Psoas muscle (tissue), 8 donors: ENCODE measurements around the gene MPND. TPM values are rescaled to one million over a fixed set of nuclear protein-coding genes. Genes with fewer than 3 reads are reported as not detected.

Experiments
- ATAC-seq, 4 donors: fragments of 200-7000 bp; cut with Tn5 transposase; one replicate each; pipeline ENCODE4 v1.9.1; 2020; ENCODE audit warnings: moderate library complexity in 3 of 4, mild to moderate bottlenecking in 2 of 4
- DNase-seq, 2 donors: peaks; one replicate each; pipeline ENCODE4 v3.0.0-alpha.2; 2020
- H3K27ac ChIP-seq: fragments of 200-600 bp; one replicate; pipeline ENCODE4 v1.8.0; 2022
- H3K27me3 ChIP-seq, 3 donors: fragments of 200-600 bp in 1 of 3; one replicate each; pipeline versions ENCODE4 v1.6.1 to v1.8.0; 2013 to 2022; ENCODE audit warnings: low read length in 2 of 3, mild to moderate bottlenecking in 2 of 3, moderate library complexity in 1 of 3; ENCODE audit not compliant: insufficient read depth in 3 of 3
- H3K36me3 ChIP-seq, 2 donors: fragments of 200-600 bp in 1 of 2; one replicate each; pipeline versions ENCODE4 v1.6.1 to v1.8.0; 2013 to 2022; ENCODE audit warnings: low read depth in 1 of 2, mild to moderate bottlenecking in 1 of 2, moderate library complexity in 1 of 2; ENCODE audit not compliant: insufficient read depth in 1 of 2
- H3K4me1 ChIP-seq: fragments of 200-600 bp; one replicate; pipeline ENCODE4 v1.8.0; 2022
- H3K4me3 ChIP-seq: fragments of 200-600 bp; one replicate; pipeline ENCODE4 v1.8.0; 2022; ENCODE audit warnings: mild to moderate bottlenecking
- H3K9me3 ChIP-seq: fragments of 200-600 bp; one replicate; pipeline ENCODE4 v1.8.0; 2022
- WGBS, 3 donors: extraction: QIAGEN DNeasy Blood & Tissue Kit; methylation state at CpG; one replicate each; pipeline versions ENCODE4 v1.1.6 to v1.1.7; 2013; 5-methylcytosine and 5-hydroxymethylcytosine counted together
- intact Hi-C, 2 donors: fragments of 100-400 bp; cut with DNase I; formaldehyde crosslinking; loops; one replicate each; pipeline versions ENCODE4 v1.11.0 to v1.14.2; 2022
- polyA plus RNA-seq, 3 donors: library from polyadenylated mRNA; stranded (reverse); fragments of 200-250 nt; gene quantifications; one replicate each; pipeline ENCODE4 v1.2.3, GENCODE V29; 2013
- total RNA-seq, 4 donors: library from RNA; stranded (reverse); fragmentation: NEBNext Ultra II Directional in 2 of 4; extraction: Animal tissue kit (Norgen Biotek cat#: 25700) in 2 of 4; gene quantifications; one replicate each; pipeline versions ENCODE4 v1.2.1 to v1.2.4, GENCODE V29; 2021 to 2023
- TF ChIP-seq, protein P1 (sequence below): fragments of 200-600 bp; IDR thresholded peaks from one replicate; pipeline ENCODE4 v1.8.0; 2022; ENCODE audit warnings: antibody characterized with exemption
- donor health status: healthy with polysubstance abuse.
- donor health status: DM: no; HTN: no; CAD: no; lungs with moderate emphysema.
- donor health status: Bipolar disorder and iron deficiency.
- donor health status: healthy.
- donor health status: DM: yes; HTN: yes; CAD: no.
- donor health status: DM: no; HTN: no; CAD: no.
- donor health status: DM: no; HTN: no; CAD: no.
- donor health status: DM: yes; HTN: yes; CAD: no.

Gene MPND
- total and polyA plus RNA-seq, 7 donors: 7.4 to 16.4 (median 10.3) TPM

- Histone ChIP-seq H3K27ac (no peak overlapping the region), H3K9me3 (no peaks in the 10 kb centered on the region), H3K36me3 (peaks cover 0 to 17% of the 10 kb centered on the region in 2 donors), H3K27me3 (no peaks in the 10 kb centered on the region), H3K4me3 (no peak overlapping the region), H3K4me1 (no peaks in the 10 kb centered on the region)
- ATAC-seq: peak in 1 of 4 donors; percentile 5
- WGBS, 3 donors: 91 to 97% (median 95%) methylated on average over 9 of the region's 9 CpGs
- DNase-seq: no peak
- intact Hi-C loops: loop anchor here in 1 of 2 donors (2.0 kb wide), 1 partner anchor 82 kb away; no protein-coding TSS in a partner anchor
- TF ChIP-seq, protein P1, sequence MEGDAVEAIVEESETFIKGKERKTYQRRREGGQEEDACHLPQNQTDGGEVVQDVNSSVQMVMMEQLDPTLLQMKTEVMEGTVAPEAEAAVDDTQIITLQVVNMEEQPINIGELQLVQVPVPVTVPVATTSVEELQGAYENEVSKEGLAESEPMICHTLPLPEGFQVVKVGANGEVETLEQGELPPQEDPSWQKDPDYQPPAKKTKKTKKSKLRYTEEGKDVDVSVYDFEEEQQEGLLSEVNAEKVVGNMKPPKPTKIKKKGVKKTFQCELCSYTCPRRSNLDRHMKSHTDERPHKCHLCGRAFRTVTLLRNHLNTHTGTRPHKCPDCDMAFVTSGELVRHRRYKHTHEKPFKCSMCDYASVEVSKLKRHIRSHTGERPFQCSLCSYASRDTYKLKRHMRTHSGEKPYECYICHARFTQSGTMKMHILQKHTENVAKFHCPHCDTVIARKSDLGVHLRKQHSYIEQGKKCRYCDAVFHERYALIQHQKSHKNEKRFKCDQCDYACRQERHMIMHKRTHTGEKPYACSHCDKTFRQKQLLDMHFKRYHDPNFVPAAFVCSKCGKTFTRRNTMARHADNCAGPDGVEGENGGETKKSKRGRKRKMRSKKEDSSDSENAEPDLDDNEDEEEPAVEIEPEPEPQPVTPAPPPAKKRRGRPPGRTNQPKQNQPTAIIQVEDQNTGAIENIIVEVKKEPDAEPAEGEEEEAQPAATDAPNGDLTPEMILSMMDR: no peak
These were observed 7.4 kb downstream of the MPND start for GRCh38 chr19:4350726-4351125.

GRCh38 chr19:4352701-4353121, 9.3 kb downstream of the MPND start:
- TF ChIP-seq, protein P1: peak; percentile 77
- Histone ChIP-seq H3K27me3 (no peaks in the 10 kb centered on the region), H3K36me3 (peaks cover 0 to under 1% of the 10 kb centered on the region in 2 donors), H3K27ac (no peak overlapping the region), H3K4me3 (no peak overlapping the region), H3K9me3 (no peaks in the 10 kb centered on the region), H3K4me1 (no peaks in the 10 kb centered on the region)
- intact Hi-C loops: no loop called here
- DNase-seq (no peak), ATAC-seq (peak; percentile 50 to 75 (median 60))
- 26 to 44% (median 32%) methylated on average over 8 to 9 of the region's 9 CpGs for WGBS, 3 donors

DNA sequence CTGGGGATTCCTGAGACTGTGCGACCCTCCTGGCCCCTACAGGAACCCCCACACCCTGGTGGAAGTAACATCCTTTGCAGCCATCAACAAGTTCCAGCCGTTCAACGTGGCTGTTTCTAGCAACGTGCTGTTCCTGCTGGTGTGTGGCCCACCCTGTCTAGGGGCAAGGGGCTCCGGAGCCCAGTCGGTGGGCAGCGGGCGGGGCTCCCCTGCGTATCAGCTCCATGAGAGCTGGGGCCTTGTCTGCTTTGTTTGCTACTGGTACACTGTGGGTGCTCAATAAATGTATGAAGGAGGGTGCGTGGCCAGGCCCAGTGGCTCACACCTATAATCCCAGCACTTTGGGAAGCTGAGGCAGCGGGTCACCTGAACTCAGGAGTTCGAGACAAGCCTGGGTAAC, 10.9 kb downstream of the MPND start:
- no peaks in the 10 kb centered on the region for H3K27me3 ChIP-seq
- no peak overlapping the region for H3K27ac ChIP-seq
- H3K4me1 ChIP-seq: no peaks in the 10 kb centered on the region
- DNase-seq: no peak
- H3K36me3 ChIP-seq: peaks cover 0 to 14% of the 10 kb centered on the region in 2 donors
- TF ChIP-seq, protein P1: no peak
- intact Hi-C loops: loop anchor here in 1 of 2 donors (2.0 kb wide), 1 partner anchor 87 kb away; no protein-coding TSS in a partner anchor
- H3K9me3 ChIP-seq: no peaks in the 10 kb centered on the region
- no peak overlapping the region for H3K4me3 ChIP-seq
- no peak for ATAC-seq
- 87 to 89% (median 88%) methylated on average over 12 of the region's 12 CpGs for WGBS, 3 donors

- Histone ChIP-seq H3K9me3 (no peaks in the 10 kb centered on the region), H3K36me3 (peaks cover 0 to 21% of the 10 kb centered on the region in 2 donors), H3K4me3 (no peak overlapping the region), H3K4me1 (no peaks in the 10 kb centered on the region), H3K27me3 (no peaks in the 10 kb centered on the region), H3K27ac (no peak overlapping the region)
- ATAC-seq (no peak), DNase-seq (no peak)
- TF ChIP-seq, protein P1: no peak
- 77 to 81% (median 80%) methylated on average over 14 to 17 of the region's 17 CpGs for WGBS, 3 donors
- intact Hi-C loops: loop anchor here in 1 of 2 donors (2.0 kb wide), 1 partner anchor 88 kb away; no protein-coding TSS in a partner anchor
These were observed 11.5 kb downstream of the MPND start for GRCh38 chr19:4354897-4355296.
